IPS DF 6.9 (cell line): ENCODE measurements around the gene KLHL40.

Source experiments
- DNase-seq: peaks from one replicate; pipeline ENCODE4 v3.0.0-alpha.2; 2013; ENCODE audit warnings: low read depth, low spot score
- H3K27ac ChIP-seq: one replicate; pipeline ENCODE4 v1.5.1; 2013; ENCODE audit warnings: low read length, control low read depth
- H3K27me3 ChIP-seq: 2 replicates; pipeline ENCODE4 v1.6.1; 2013; ENCODE audit warnings: mild to moderate bottlenecking, low read length; ENCODE audit not compliant: control insufficient read depth, insufficient read depth
- H3K36me3 ChIP-seq: 2 replicates; pipeline ENCODE4 v1.6.1; 2013; ENCODE audit warnings: low read length; ENCODE audit not compliant: control insufficient read depth, insufficient read depth
- H3K4me1 ChIP-seq: 2 replicates; pipeline ENCODE4 v1.6.1; 2013; ENCODE audit warnings: low read length; ENCODE audit not compliant: control insufficient read depth, insufficient read depth
- H3K4me3 ChIP-seq: 2 replicates; pipeline ENCODE4 v1.5.1; 2013; ENCODE audit warnings: mild to moderate bottlenecking, low read length
- H3K9me3 ChIP-seq: 2 replicates; pipeline ENCODE4 v1.6.1; 2013; ENCODE audit warnings: low read length, inconsistent platforms; ENCODE audit not compliant: control insufficient read depth, insufficient read depth
- WGBS: extraction: QIAGEN DNeasy Blood & Tissue Kit; methylation state at CpG from one replicate; pipeline ENCODE4 v1.1.7; 2013; ENCODE audit warnings: mixed read lengths, missing lambda C conversion rate; ENCODE audit not compliant: insufficient read length, insufficient coverage; 5-methylcytosine and 5-hydroxymethylcytosine counted together

KLHL40 gene

GRCh38 chr3:42705058-42705767 is 19.9 kb downstream of the KLHL40 start:
- WGBS: no CpG with 5 or more reads among the region's 7 CpGs

GRCh38 chr3:42705962-42706585 is 20.7 kb downstream of the KLHL40 start:
- DNase-seq: no peak
- Histone ChIP-seq H3K27ac (no peak overlapping the region), H3K4me3 (no peak overlapping the region), H3K9me3 (no peaks in the 10 kb centered on the region), H3K36me3 (no peaks in the 10 kb centered on the region), H3K4me1 (peaks cover 5% of the 10 kb centered on the region), H3K27me3 (no peaks in the 10 kb centered on the region)
- no CpG with 5 or more reads among the region's 10 CpGs for WGBS

More at GRCh38 chr3:42705058-42705767, 19.9 kb downstream of the KLHL40 start:
- Histone ChIP-seq H3K36me3 (no peaks in the 10 kb centered on the region), H3K4me3 (no peak overlapping the region), H3K27me3 (no peaks in the 10 kb centered on the region), H3K27ac (no peak overlapping the region), H3K9me3 (no peaks in the 10 kb centered on the region), H3K4me1 (peaks cover 5% of the 10 kb centered on the region)
- no peak for DNase-seq

- H3K36me3 ChIP-seq: no peaks in the 10 kb centered on the region
- no peak overlapping the region for H3K27ac ChIP-seq
- H3K27me3 ChIP-seq: no peaks in the 10 kb centered on the region
- no peak for DNase-seq
- peaks cover 2% of the 10 kb centered on the region; the same call in 1 of the 2 replicates for H3K4me1 ChIP-seq
- H3K9me3 ChIP-seq: no peaks in the 10 kb centered on the region
- no peak overlapping the region for H3K4me3 ChIP-seq
- WGBS: no CpG with 5 or more reads among the region's 7 CpGs
These were observed 21.6 kb downstream of the KLHL40 start for GRCh38 chr3:42706721-42707619.

- no CpG with 5 or more reads among the region's 8 CpGs for WGBS
- Histone ChIP-seq H3K9me3 (no peaks in the 10 kb centered on the region), H3K4me3 (no peak overlapping the region), H3K27me3 (no peaks in the 10 kb centered on the region), H3K27ac (no peak overlapping the region), H3K4me1 (peaks cover 2% of the 10 kb centered on the region; the same call in 1 of the 2 replicates), H3K36me3 (no peaks in the 10 kb centered on the region)
- no peak for DNase-seq
These were observed 22.5 kb downstream of the KLHL40 start for GRCh38 chr3:42707620-42708355.

- DNase-seq: no peak
- H3K4me1 ChIP-seq: no peaks in the 10 kb centered on the region
- H3K27ac ChIP-seq: no peak overlapping the region
- no peaks in the 10 kb centered on the region for H3K27me3 ChIP-seq
- no peaks in the 10 kb centered on the region for H3K36me3 ChIP-seq
- no CpG with 5 or more reads among the region's 10 CpGs for WGBS
- H3K4me3 ChIP-seq: no peak overlapping the region
- no peaks in the 10 kb centered on the region for H3K9me3 ChIP-seq
These were observed 23.3 kb downstream of the KLHL40 start for GRCh38 chr3:42708611-42709151.

GRCh38 chr3:42709621-42710020 is 24.3 kb downstream of the KLHL40 start:
- H3K36me3 ChIP-seq: no peaks in the 10 kb centered on the region
- WGBS: no CpG with 5 or more reads among the region's 10 CpGs
- H3K9me3 ChIP-seq: no peaks in the 10 kb centered on the region
- DNase-seq: no peak
- no peak overlapping the region for H3K4me3 ChIP-seq
- no peaks in the 10 kb centered on the region for H3K4me1 ChIP-seq
- no peaks in the 10 kb centered on the region for H3K27me3 ChIP-seq
- H3K27ac ChIP-seq: no peak overlapping the region

- DNase-seq: no peak
- no CpG with 5 or more reads among the region's 7 CpGs for WGBS
- Histone ChIP-seq H3K4me3 (no peak overlapping the region), H3K27me3 (no peaks in the 10 kb centered on the region), H3K4me1 (no peaks in the 10 kb centered on the region), H3K27ac (no peak overlapping the region), H3K36me3 (no peaks in the 10 kb centered on the region), H3K9me3 (no peaks in the 10 kb centered on the region)
These were observed 25.1 kb downstream of the KLHL40 start for GRCh38 chr3:42710323-42711021.

GRCh38 chr3:42711491-42712343 is 26.4 kb downstream of the KLHL40 start:
- WGBS: no CpG with 5 or more reads among the region's 6 CpGs
- Histone ChIP-seq H3K4me3 (no peak overlapping the region), H3K27ac (no peak overlapping the region), H3K36me3 (no peaks in the 10 kb centered on the region), H3K9me3 (no peaks in the 10 kb centered on the region), H3K4me1 (no peaks in the 10 kb centered on the region), H3K27me3 (no peaks in the 10 kb centered on the region)
- no peak for DNase-seq

- no peak for DNase-seq
- Histone ChIP-seq H3K27me3 (no peaks in the 10 kb centered on the region), H3K9me3 (no peaks in the 10 kb centered on the region), H3K4me3 (no peak overlapping the region), H3K4me1 (no peaks in the 10 kb centered on the region), H3K27ac (no peak overlapping the region), H3K36me3 (no peaks in the 10 kb centered on the region)
- no CpG with 5 or more reads among the region's 4 CpGs for WGBS
These were observed 27.0 kb downstream of the KLHL40 start for GRCh38 chr3:42712344-42712648.
